A549 (cell line): ENCODE data around the gene NKAIN2. TPM values are rescaled to one million over a fixed set of nuclear protein-coding genes. Genes with fewer than 3 reads are reported as not detected.

Experiments used
- ATAC-seq, 2 experiments: fragments of 200-7000 bp in 1 of 2; fragments of >200 bp in 1 of 2; cut with Nextera tagmentation in 1 of 2; cut with Tn5 transposase in 1 of 2; 3 replicates each; pipeline versions ENCODE4 v1.8.0 to v1.9.1; 2018 to 2020; ENCODE audit warnings: mild to moderate bottlenecking in 1 of 2, moderate library complexity in 1 of 2
- CTCF ChIA-PET: fragments of 300-600 bp; sonication (Branson Sonifier 250); formaldehyde crosslinking; extraction: SDS; loops from one replicate; lab custom pipeline; 2021; ENCODE audit warnings: antibody characterized with exemption, inconsistent platforms; lab: Yijun Ruan, JAX
- POLR2A ChIA-PET: fragments of 350-600 bp; formaldehyde crosslinking; extraction: SDS; loops from one replicate; lab custom pipeline; 2021; ENCODE audit warnings: antibody characterized with exemption, inconsistent platforms; lab: Yijun Ruan, JAX
- DNase-seq, 2 experiments: peaks; one replicate each; pipeline versions ENCODE4 v3.0.0 to v3.0.0-alpha.2; 2011 to 2016; ENCODE audit warnings: low read depth in 1 of 2, low spot score in 1 of 2
- FAIRE-seq: peaks from 2 replicates; lab custom pipeline; 2011; peaks lifted over from hg19 to GRCh38; lab: Jason Lieb, UNC
- H3K27ac ChIP-seq, 2 experiments: fragments of >200 bp; sonication (Bioruptor Twin); formaldehyde crosslinking; 3 replicates each; pipeline ENCODE4 v1.5.1; 2016 to 2017
- H3K4me1 ChIP-seq: fragments of >200 bp; sonication (Bioruptor Twin); formaldehyde crosslinking; 3 replicates; pipeline ENCODE4 v1.6.1; 2016
- H3K4me2 ChIP-seq: fragments of >200 bp; sonication (Bioruptor Twin); formaldehyde crosslinking; 3 replicates; pipeline ENCODE4 v1.6.1; 2016
- H3K4me3 ChIP-seq: fragments of >200 bp; sonication (Bioruptor Twin); formaldehyde crosslinking; 3 replicates; pipeline ENCODE4 v1.5.1; 2016
- H3K9me3 ChIP-seq: fragments of >200 bp; sonication (Bioruptor Twin); formaldehyde crosslinking; 3 replicates; pipeline ENCODE4 v1.6.1; 2016
- CBX2 ChIP-seq: fragments of 200-600 bp; sonication (generic); IDR thresholded peaks from 2 replicates; pipeline ENCODE4 v1.6.1; 2016; ENCODE audit warnings: low read depth, mild to moderate bottlenecking, borderline replicate concordance
- EHMT2 ChIP-seq: fragments of 200-600 bp; sonication (generic); IDR thresholded peaks from 2 replicates; pipeline ENCODE4 v1.6.1; 2016; ENCODE audit warnings: antibody characterized with exemption, low read depth, mild to moderate bottlenecking, moderate library complexity
- EP300 ChIP-seq, 2 experiments: fragments of >200 bp; sonication (Bioruptor Twin); formaldehyde crosslinking; IDR thresholded peaks; 2 replicates in 1 of 2; 3 replicates in 1 of 2; pipeline ENCODE4 v1.6.1; 2016 to 2017
- ESRRA ChIP-seq: fragments of 150-350 bp; IDR thresholded peaks from 2 replicates; pipeline ENCODE4 v1.6.1; 2014; ENCODE audit warnings: mild to moderate bottlenecking, low read length, borderline replicate concordance
- FOSL2 ChIP-seq, 2 experiments: fragments of 450-650 bp in 1 of 2; fragments of >200 bp in 1 of 2; sonication (Bioruptor Twin) in 1 of 2; formaldehyde crosslinking; IDR thresholded peaks; 2 replicates each; pipeline versions ENCODE4 v1.5.0 to v1.6.1; 2016 to 2020; ENCODE audit warnings: mild to moderate bottlenecking in 1 of 2, moderate library complexity in 1 of 2
- HOXA7 ChIP-seq: fragments of 250-450 bp; sonication (Bioruptor Pico); IDR thresholded peaks from 2 replicates; pipeline ENCODE4 v1.5.0; 2020; ENCODE audit warnings: mild to moderate bottlenecking, moderate library complexity
- KDM1A ChIP-seq: fragments of 200-600 bp; sonication (generic); IDR thresholded peaks from 2 replicates; pipeline ENCODE4 v1.6.1; 2016; ENCODE audit warnings: low read depth, mild to moderate bottlenecking
- MAFK ChIP-seq: fragments of 450-650 bp; IDR thresholded peaks from 2 replicates; pipeline ENCODE4 v1.6.1; 2014; ENCODE audit not compliant: partially characterized antibody
- MAZ ChIP-seq: fragments of 150-350 bp; IDR thresholded peaks from 2 replicates; pipeline ENCODE4 v1.6.1; 2014; ENCODE audit warnings: antibody characterized with exemption, low read depth, low read length, borderline replicate concordance
- MYC ChIP-seq: IDR thresholded peaks from 2 replicates; pipeline ENCODE4 v1.6.1; 2012; ENCODE audit warnings: mild to moderate bottlenecking, inconsistent platforms, low read length, improper control_type of control experiment, borderline replicate concordance
- NPAS2 ChIP-seq: fragments of 250-450 bp; sonication (Bioruptor Pico); IDR thresholded peaks from 2 replicates; pipeline ENCODE4 v1.8.0; 2022; ENCODE audit warnings: mild to moderate bottlenecking, moderate library complexity, borderline replicate concordance
- NR3C1 ChIP-seq: fragments of >200 bp; sonication (Bioruptor Twin); formaldehyde crosslinking; IDR thresholded peaks from 3 replicates; pipeline ENCODE4 v1.6.1; 2017
- PHF8 ChIP-seq: fragments of 200-600 bp; sonication (generic); IDR thresholded peaks from 2 replicates; pipeline ENCODE4 v1.6.1; 2016; ENCODE audit warnings: low read depth, mild to moderate bottlenecking, antibody characterized with exemption, moderate library complexity, borderline replicate concordance
- POLR2A ChIP-seq: IDR thresholded peaks from 2 replicates; pipeline ENCODE4 v1.6.1; 2012; ENCODE audit warnings: mild to moderate bottlenecking, low read length
- POLR2AphosphoS2 ChIP-seq: conservative IDR thresholded peaks from 2 replicates; pipeline ENCODE4 v1.6.1; 2012; ENCODE audit warnings: low read length, improper control_type of control experiment, inconsistent platforms
- RNF2 ChIP-seq: fragments of 200-600 bp; sonication (generic); IDR thresholded peaks from 2 replicates; pipeline ENCODE4 v1.6.1; 2016; ENCODE audit warnings: low read depth, mild to moderate bottlenecking, antibody characterized with exemption, moderate library complexity, borderline replicate concordance
- SMC3 ChIP-seq: fragments of >200 bp; sonication (Bioruptor Twin); formaldehyde crosslinking; IDR thresholded peaks from 3 replicates; pipeline ENCODE4 v1.6.1; 2018; ENCODE audit warnings: inconsistent platforms
- SREBF2 ChIP-seq: fragments of 450-650 bp; IDR thresholded peaks from 2 replicates; pipeline ENCODE4 v1.6.1; 2014; ENCODE audit warnings: mild to moderate bottlenecking, moderate library complexity
- TFCP2L1 ChIP-seq: fragments of 250-450 bp; sonication (Bioruptor Pico); IDR thresholded peaks from 2 replicates; pipeline ENCODE4 v1.5.0; 2021; ENCODE audit warnings: mild to moderate bottlenecking
- TP53 ChIP-seq: fragments of 250-450 bp; sonication (Bioruptor Pico); IDR thresholded peaks from 2 replicates; pipeline ENCODE4 v1.5.0; 2021; ENCODE audit warnings: mild to moderate bottlenecking, moderate library complexity
- ZFP36 ChIP-seq: fragments of 450-650 bp; IDR thresholded peaks from 2 replicates; pipeline ENCODE4 v1.6.1; 2014; ENCODE audit warnings: borderline replicate concordance; ENCODE audit not compliant: partially characterized antibody
- ZNF302 ChIP-seq: fragments of 250-450 bp; sonication (Bioruptor Pico); IDR thresholded peaks from 2 replicates; pipeline ENCODE4 v1.9.0; 2021; ENCODE audit warnings: inconsistent platforms, mild to moderate bottlenecking, moderate library complexity
- WGBS: methylation state at CpG from one replicate; pipeline ENCODE4 v1.1.6; 2017; ENCODE audit errors: missing lambda C conversion rate; 5-methylcytosine and 5-hydroxymethylcytosine counted together
- polyA plus RNA-seq, 4 experiments: library from polyadenylated mRNA; depleted of rRNA in 3 of 4; stranded (reverse); fragments of >200 nt; fragmentation: RNase III in 1 of 4; extraction: RNeasy Plus Mini Kit Qiagen cat#74134 plus additional on column Dnase treatment in 1 of 4; gene quantifications; 2 replicates in 3 of 4; 3 replicates in 1 of 4; pipeline ENCODE4 v1.2.3, GENCODE V29; 2011 to 2017
- TF ChIP-seq, protein P1 (sequence below): fragments of >200 bp; sonication (Bioruptor Twin); formaldehyde crosslinking; IDR thresholded peaks from 3 replicates; pipeline ENCODE4 v1.6.1; 2016
- TF ChIP-seq, protein P2 (sequence below): fragments of 250-450 bp; sonication (Bioruptor Pico); IDR thresholded peaks from 2 replicates; pipeline ENCODE4 v1.5.0; 2021; ENCODE audit warnings: mild to moderate bottlenecking, moderate library complexity, borderline replicate concordance
- TF ChIP-seq, protein P3 (sequence below): IDR thresholded peaks from 2 replicates; pipeline ENCODE4 v1.6.1; 2012
- TF ChIP-seq, protein P4 (sequence below): fragments of 150-350 bp; IDR thresholded peaks from 2 replicates; pipeline ENCODE4 v1.6.1; 2014; ENCODE audit warnings: low read depth, mild to moderate bottlenecking, low read length
- TF ChIP-seq, protein P5 (sequence below): IDR thresholded peaks from 2 replicates; pipeline ENCODE4 v1.6.1; 2012; ENCODE audit warnings: low read depth, borderline replicate concordance
- TF ChIP-seq, protein P6 (sequence below): fragments of 250-450 bp; sonication (Bioruptor Pico); IDR thresholded peaks from 2 replicates; pipeline ENCODE4 v1.5.0; 2020; ENCODE audit warnings: low read depth, mild to moderate bottlenecking, moderate library complexity

The NKAIN2 gene
- polyA plus RNA-seq, 2 of the 4 experiments (the other 2 are of a cell fraction), result not detected

DNA sequence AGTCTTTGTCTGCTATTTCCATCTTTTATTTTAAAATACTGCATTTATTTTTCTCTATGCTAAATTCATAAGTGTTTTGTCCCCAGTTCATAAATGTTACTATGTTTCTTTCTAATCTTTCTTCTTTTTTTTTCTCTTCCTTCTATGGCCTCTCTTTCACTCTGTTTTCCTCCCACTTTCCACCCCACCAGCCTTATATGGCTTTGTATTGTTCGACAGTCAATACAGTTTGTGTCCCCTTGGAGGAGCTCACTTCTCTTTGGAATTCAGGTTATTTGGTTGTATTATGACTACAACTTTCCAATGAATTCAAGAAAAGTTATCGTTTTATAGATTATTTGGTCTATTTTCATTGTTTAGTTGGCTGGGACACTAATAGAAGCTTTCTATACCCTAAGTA lies 393.5 kb downstream of the NKAIN2 start:
- ChIA-PET POLR2A (no interaction called here), CTCF (no interaction called here)
- no peak overlapping the region for H3K4me2 ChIP-seq
- no peak for ATAC-seq
- WGBS, result 2% methylated on average over 2 of the region's 2 CpGs
- H3K9me3 ChIP-seq, result no peaks in the 10 kb centered on the region
- no peak for DNase-seq
- no peaks in the 10 kb centered on the region for H3K4me1 ChIP-seq
- H3K27ac ChIP-seq, result no peak overlapping the region
- H3K4me3 ChIP-seq, result no peak overlapping the region
- TF ChIP-seq NPAS2, result no peak
- TF ChIP-seq, protein P1, sequence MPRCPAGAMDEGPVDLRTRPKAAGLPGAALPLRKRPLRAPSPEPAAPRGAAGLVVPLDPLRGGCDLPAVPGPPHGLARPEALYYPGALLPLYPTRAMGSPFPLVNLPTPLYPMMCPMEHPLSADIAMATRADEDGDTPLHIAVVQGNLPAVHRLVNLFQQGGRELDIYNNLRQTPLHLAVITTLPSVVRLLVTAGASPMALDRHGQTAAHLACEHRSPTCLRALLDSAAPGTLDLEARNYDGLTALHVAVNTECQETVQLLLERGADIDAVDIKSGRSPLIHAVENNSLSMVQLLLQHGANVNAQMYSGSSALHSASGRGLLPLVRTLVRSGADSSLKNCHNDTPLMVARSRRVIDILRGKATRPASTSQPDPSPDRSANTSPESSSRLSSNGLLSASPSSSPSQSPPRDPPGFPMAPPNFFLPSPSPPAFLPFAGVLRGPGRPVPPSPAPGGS, result no peak
- TF ChIP-seq SMC3, result no peak
- TF ChIP-seq, protein P2, sequence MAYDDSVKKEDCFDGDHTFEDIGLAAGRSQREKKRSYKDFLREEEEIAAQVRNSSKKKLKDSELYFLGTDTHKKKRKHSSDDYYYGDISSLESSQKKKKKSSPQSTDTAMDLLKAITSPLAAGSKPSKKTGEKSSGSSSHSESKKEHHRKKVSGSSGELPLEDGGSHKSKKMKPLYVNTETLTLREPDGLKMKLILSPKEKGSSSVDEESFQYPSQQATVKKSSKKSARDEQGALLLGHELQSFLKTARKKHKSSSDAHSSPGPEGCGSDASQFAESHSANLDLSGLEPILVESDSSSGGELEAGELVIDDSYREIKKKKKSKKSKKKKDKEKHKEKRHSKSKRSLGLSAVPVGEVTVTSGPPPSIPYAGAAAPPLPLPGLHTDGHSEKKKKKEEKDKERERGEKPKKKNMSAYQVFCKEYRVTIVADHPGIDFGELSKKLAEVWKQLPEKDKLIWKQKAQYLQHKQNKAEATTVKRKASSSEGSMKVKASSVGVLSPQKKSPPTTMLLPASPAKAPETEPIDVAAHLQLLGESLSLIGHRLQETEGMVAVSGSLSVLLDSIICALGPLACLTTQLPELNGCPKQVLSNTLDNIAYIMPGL (CRISPR knock-in tag), result no peak
- TF ChIP-seq, protein P3, sequence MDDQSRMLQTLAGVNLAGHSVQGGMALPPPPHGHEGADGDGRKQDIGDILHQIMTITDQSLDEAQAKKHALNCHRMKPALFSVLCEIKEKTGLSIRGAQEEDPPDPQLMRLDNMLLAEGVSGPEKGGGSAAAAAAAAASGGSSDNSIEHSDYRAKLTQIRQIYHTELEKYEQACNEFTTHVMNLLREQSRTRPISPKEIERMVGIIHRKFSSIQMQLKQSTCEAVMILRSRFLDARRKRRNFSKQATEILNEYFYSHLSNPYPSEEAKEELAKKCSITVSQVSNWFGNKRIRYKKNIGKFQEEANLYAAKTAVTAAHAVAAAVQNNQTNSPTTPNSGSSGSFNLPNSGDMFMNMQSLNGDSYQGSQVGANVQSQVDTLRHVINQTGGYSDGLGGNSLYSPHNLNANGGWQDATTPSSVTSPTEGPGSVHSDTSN, result no peak
- TF ChIP-seq TFCP2L1 (CRISPR knock-in tag), result no peak
- TF ChIP-seq PHF8, result no peak
- no peak for TF ChIP-seq FOSL2 (IDR thresholded peaks at IDR 0.05)
- no peak for TF ChIP-seq FOSL2 (CRISPR knock-in tag; IDR thresholded peaks at IDR 0.05)
- no peak for TF ChIP-seq ZNF302 (CRISPR knock-in tag)
- TF ChIP-seq NR3C1, result no peak
- TF ChIP-seq EHMT2, result no peak
- no peak for TF ChIP-seq ZFP36
- no peak for TF ChIP-seq POLR2AphosphoS2
- no peak for TF ChIP-seq ESRRA
- no peak for TF ChIP-seq TP53 (CRISPR knock-in tag)
- TF ChIP-seq MAFK, result no peak
- no peak for TF ChIP-seq RNF2
- FAIRE-seq, result no peak

DNA sequence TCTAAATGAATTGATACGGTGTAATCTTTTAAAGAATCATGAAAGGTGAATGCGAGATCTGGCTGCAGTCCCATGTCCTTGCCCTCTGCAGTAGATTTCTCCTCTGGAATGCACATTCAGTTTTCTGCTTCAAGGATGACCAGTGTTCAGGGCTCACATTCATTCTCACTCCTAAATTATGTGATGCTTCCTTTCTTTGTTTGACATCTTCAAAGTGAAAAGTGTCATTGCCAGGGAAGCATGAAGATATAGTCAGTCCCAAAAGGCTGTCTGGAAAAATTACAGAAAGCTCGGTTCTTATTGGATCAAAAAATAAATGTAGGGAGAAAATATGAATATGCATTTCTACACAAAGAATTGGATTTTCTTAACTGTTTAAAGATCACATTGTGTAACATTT lies 395.6 kb downstream of the NKAIN2 start:
- POLR2A ChIA-PET, result no interaction called here
- WGBS, result 10% methylated on average over 3 of the region's 3 CpGs
- no peak overlapping the region for H3K4me3 ChIP-seq
- FAIRE-seq, result no peak
- CTCF ChIA-PET, result no interaction called here
- no peaks in the 10 kb centered on the region for H3K9me3 ChIP-seq
- H3K27ac ChIP-seq, result no peak overlapping the region
- H3K4me1 ChIP-seq, result no peaks in the 10 kb centered on the region
- no peak for DNase-seq
- ATAC-seq, result no peak
- no peak overlapping the region for H3K4me2 ChIP-seq
- TF ChIP-seq RNF2 (no peak), CBX2 (no peak), MYC (no peak), POLR2A (no peak), ESRRA (no peak), KDM1A (no peak), HOXA7 (CRISPR knock-in tag) (no peak), MAZ (no peak), SREBF2 (no peak), EP300 (IDR thresholded peaks at IDR 0.05) (no peak), MAFK (no peak), TFCP2L1 (CRISPR knock-in tag) (no peak)
- TF ChIP-seq, protein P4, sequence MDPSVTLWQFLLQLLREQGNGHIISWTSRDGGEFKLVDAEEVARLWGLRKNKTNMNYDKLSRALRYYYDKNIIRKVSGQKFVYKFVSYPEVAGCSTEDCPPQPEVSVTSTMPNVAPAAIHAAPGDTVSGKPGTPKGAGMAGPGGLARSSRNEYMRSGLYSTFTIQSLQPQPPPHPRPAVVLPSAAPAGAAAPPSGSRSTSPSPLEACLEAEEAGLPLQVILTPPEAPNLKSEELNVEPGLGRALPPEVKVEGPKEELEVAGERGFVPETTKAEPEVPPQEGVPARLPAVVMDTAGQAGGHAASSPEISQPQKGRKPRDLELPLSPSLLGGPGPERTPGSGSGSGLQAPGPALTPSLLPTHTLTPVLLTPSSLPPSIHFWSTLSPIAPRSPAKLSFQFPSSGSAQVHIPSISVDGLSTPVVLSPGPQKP, result no peak
- TF ChIP-seq, protein P3, result no peak
- TF ChIP-seq, protein P2 (CRISPR knock-in tag), result no peak
- TF ChIP-seq, protein P5, sequence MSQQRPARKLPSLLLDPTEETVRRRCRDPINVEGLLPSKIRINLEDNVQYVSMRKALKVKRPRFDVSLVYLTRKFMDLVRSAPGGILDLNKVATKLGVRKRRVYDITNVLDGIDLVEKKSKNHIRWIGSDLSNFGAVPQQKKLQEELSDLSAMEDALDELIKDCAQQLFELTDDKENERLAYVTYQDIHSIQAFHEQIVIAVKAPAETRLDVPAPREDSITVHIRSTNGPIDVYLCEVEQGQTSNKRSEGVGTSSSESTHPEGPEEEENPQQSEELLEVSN, result no peak
- TF ChIP-seq, protein P6, sequence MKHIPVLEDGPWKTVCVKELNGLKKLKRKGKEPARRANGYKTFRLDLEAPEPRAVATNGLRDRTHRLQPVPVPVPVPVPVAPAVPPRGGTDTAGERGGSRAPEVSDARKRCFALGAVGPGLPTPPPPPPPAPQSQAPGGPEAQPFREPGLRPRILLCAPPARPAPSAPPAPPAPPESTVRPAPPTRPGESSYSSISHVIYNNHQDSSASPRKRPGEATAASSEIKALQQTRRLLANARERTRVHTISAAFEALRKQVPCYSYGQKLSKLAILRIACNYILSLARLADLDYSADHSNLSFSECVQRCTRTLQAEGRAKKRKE, result no peak
